Activated T-cell treated with anti-CD3 and anti-CD28 coated beads, Interleukin-2, amount 50 U/mL, for 48 hours (primary cell): Measurements from ENCODE around the gene WNT3A.

Experiments
- DNase-seq, 2 experiments: peaks; one replicate each; pipeline ENCODE4 v3.0.0-alpha.2; 2020

The WNT3A gene

GRCh38 chr1:228032041-228032440 is 25.2 kb downstream of the WNT3A start:
- peak in 1 of 2 experiments; percentile 1 for DNase-seq

DNA sequence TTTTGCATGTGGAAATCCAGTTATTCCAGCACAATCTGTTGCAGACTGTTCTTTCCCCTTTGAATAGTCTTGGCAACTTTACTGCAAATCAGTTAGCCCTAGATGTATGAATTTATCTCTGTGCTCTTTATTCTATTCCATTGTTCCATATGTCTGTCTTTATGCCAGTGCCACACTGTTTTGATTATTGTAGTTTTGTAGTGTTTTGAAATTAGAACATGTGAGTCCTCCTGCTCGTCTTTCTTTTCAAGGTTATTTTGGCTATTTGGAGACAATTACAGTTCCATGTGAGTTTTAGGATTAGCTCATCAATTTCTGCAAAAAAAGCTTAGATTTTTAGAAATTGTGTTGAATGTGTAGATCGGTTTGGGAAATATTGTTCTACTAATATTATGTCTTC is 26.6 kb downstream of the WNT3A start:
- DNase-seq, result no peak

DNA sequence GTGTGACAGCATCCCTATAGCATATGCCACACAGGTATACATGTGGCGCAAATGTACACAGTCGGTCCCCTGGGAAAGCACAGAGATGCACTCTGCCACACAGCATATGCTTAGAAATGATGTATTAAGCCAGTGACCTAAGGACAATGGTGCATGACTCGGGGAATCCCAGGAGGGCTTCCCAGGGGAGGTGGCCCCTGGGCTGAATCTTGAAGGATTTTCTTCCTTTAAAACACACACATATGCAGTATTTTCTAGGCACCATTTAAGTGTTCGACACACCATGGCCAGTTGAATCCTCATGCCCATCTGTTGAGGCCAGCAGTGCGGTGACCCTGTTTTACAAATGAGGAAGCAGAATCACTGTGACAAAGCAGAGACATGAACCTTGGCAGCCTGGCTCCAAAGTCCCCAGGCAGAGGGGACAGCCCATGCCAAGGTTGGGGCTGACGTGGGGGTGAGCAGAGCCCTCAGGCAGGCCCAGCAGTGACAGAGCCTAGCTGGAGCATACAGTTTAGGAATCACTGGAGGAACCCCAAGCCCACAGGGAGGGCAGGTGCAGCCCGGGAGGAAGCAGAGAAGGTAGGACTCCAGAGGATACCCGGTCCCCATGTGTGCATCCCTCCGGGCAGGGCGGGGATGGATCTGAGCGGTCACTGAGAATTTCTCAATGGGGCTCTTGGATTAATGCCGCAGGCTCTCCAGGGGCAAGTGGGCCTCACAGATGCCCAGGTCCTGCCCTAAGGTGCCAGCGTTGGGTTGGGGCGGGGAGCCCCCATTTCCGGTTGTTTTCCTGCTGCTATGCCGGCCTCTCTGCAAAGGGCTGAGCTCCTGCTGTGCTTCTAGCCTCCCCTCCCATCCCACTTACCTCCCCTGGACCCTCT is 28.4 kb downstream of the WNT3A start:
- no peak for DNase-seq

DNA sequence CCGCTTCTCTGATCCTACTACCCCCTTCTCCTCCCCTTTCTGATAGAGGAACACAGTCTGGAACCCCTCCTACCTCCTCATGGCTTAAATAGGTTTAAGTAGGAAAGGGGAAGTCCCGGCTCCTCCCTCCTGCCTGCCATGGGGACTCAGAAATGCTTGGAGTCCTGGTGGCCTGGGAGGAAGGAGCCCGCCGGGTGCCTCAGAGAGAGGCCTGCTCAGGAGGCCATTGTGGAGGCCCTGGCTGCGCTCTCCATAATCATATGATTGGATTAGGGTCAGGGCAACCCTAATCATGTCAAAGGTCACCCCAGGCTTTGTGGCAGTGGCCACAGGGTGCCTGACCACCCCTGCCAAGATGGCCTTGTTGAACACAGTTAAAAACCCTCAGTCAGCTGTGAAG is 29.0 kb downstream of the WNT3A start:
- DNase-seq, result no peak

GRCh38 chr1:228036701-228037231 is 30.0 kb downstream of the WNT3A start:
- DNase-seq, result peak in 1 of 2 experiments; percentile 12

DNA sequence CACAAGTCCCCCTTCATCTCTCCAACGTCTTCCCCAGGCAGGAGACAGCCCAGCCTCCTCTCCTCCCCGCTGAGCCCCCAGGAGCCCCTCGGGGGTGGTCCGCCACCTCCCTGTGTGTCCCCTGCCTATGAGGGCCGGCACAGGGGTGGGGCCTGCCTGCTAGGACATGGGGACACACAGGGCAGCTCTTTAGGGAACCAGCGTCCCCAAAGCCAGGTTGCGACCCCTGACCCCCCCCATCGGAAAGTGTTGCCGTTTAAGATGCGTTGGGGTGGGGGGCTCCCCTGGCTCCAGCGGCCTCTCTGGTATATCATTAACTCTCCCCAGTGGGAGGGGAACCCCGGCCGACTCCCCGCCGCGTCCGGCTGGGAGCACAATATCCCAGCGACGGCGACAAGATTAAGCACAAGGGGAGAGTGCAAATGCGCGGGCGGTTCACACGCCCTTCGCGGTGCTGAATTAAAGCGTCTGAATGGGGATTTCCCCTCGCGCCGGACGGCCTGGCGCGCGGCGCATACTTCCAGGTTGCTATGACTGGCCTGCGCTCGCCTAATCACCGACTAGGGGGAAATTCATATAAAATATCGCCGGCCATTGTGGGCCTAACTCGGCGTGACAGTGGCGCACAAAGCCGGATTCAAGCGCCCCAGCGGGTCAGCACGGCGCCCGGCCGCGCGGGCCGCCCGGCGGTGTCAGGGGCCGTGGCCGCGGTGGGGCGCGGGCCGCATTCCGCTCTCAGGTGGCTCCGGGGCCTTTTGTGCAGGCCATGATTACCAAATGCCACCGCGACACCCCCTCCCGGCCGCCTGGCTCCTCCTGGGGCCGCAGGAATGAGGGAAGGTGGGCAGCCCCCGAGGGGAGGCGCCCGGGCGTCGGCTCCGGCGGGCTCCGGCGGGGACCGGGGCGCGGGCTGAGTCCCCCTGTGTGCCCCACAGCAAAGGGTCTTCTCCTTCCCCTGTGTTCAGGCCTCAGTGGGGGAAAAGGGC is 30.9 kb downstream of the WNT3A start:
- peak; percentile 61 to 71 for DNase-seq

GRCh38 chr1:228038387-228039005 is 31.7 kb downstream of the WNT3A start:
- peak in 1 of 2 experiments; percentile 15 for DNase-seq

GRCh38 chr1:228039006-228039903 is 32.5 kb downstream of the WNT3A start:
- DNase-seq, result peak in 1 of 2 experiments; percentile 10

DNA sequence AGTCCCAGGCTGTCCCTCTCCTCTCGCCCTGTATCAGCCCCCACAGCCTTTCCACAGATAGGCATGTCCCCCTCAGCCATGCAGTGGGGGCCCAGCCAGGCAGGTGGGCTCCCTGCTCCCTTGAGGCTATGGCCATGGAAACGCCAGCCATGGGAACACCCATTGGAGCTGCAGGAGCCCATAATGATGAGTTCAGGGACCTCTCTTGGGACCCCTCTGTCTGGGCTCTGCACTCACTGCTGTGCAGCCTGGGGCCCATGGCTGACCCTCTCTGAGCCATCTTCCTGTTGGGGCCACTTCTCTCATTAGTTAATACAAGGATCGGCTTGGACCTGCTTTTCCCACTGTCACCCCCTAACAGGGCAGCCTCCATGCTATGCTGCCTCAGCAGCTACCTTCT is 33.2 kb downstream of the WNT3A start:
- peak in 1 of 2 experiments; percentile 5 for DNase-seq

- DNase-seq, result no peak
Measured at GRCh38 chr1:228041316-228041715, 34.5 kb downstream of the WNT3A start.

GRCh38 chr1:228042508-228042907 is 35.7 kb downstream of the WNT3A start:
- no peak for DNase-seq

- DNase-seq, result no peak
Measured at GRCh38 chr1:228043281-228043848, 36.6 kb downstream of the WNT3A start.

DNA sequence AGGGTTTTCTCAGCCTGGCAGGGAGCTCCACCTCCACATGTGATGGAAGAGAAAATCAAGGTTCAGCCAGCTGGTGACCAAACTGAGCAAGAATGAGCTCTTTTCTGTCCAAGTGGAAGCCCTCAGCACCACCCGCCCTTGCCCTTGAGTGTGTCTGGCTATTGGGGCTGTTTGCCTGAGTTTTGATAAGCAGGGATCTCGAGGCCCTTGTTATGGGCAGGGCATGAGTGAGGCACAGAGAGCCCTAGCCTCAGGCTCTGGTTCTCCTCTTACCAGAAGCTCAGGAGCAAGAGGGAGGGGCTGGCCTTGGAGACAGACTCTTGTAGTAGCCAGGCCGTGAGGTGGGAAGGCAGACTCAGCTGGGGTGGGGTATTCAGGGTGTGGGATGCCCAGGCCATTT is 38.2 kb downstream of the WNT3A start:
- peak in 1 of 2 experiments; percentile 1 for DNase-seq

- DNase-seq, result peak in 1 of 2 experiments; percentile 7
Measured at GRCh38 chr1:228045405-228045804, 38.6 kb downstream of the WNT3A start.

- DNase-seq, result no peak
Measured at GRCh38 chr1:228045871-228046270, 39.1 kb downstream of the WNT3A start.

DNA sequence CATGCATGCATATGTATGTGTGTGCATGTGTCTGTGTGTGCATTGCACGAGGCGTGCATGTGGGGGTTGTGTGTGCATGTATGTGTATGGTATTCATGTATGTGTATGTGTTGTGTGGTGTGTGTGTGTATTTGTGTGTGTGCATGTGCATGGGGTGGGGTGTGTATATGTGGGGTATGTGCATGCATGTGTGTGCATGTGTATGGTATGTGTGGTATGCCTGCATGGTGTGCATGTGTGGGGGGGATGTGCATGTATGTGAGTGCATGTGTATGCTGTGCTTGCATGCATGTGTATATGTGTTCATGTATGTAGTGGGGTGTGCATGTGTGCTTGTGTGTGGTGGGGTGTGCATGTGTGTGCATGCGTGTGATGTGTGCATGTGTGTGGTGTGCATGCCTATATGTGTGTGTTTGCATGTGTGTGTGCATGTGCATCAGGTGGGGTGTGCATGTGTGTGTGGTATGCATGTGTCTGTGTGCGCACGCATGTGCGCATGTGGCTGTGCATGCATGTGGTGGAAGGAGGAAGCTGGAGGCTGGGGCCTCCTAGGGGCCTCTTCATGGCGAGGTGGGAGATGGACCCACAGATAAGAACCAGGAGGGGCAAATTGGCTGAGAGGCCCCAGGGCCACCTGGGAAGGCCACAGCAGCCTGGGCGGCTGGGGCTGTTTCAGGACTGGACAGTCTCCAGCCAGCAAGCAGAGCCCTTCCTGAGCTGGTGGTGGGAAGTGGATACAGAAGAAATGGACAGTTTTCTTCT is 39.8 kb downstream of the WNT3A start:
- DNase-seq, result no peak

DNA sequence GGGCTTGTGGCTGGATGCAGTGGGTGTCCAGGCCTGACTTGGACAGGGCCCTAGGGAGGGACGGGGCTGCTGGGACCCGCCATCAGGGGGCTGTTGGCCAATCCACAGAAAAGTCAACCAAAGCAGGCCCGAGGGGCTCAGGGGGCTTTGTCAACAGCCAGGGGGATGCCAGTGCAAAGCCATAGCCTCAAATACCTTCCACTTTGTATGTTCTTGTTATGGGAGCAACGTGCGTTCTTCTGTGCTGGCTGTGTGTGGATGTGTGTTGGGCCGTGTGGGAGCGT is 40.3 kb downstream of the WNT3A start:
- no peak for DNase-seq

- DNase-seq, result no peak
Measured at GRCh38 chr1:228048120-228048519, 41.3 kb downstream of the WNT3A start.

- DNase-seq, result no peak
Measured at GRCh38 chr1:228048659-228049298, 42.0 kb downstream of the WNT3A start.

GRCh38 chr1:228050571-228051231 is 43.9 kb downstream of the WNT3A start:
- peak in 1 of 2 experiments; percentile 12 for DNase-seq
